Aorta (tissue), 5 donors: ENCODE measurements around the gene NBAS. TPM values are rescaled to one million over a fixed set of nuclear protein-coding genes. Genes with fewer than 3 reads are reported as not detected.
"Not testable (repeated sequence)": the region's sequence is repeated elsewhere in the genome, so short reads cannot be mapped to it uniquely, and the experiment has no call there.

Source experiments
- ATAC-seq: fragments of 200-7000 bp; cut with Tn5 transposase; one replicate; pipeline ENCODE4 v1.9.1; 2022; ENCODE audit warnings: moderate library complexity; ENCODE audit not compliant: low FRiP score
- DNase-seq, 2 donors: peaks; one replicate each; pipeline ENCODE4 v3.0.0-alpha.2; 2020
- H3K27ac ChIP-seq, 2 donors: one replicate each; pipeline ENCODE4 v1.5.1; 2013; ENCODE audit warnings: low read length in 2 of 2, mild to moderate bottlenecking in 2 of 2, moderate library complexity in 2 of 2, control low read depth in 1 of 2, inconsistent platforms in 1 of 2, low read depth in 1 of 2
- H3K27me3 ChIP-seq, 2 donors: one replicate each; pipeline ENCODE4 v1.6.1; 2013; ENCODE audit warnings: control low read depth in 1 of 2, low read length in 1 of 2, mild to moderate bottlenecking in 1 of 2, moderate library complexity in 1 of 2; ENCODE audit not compliant: insufficient read depth in 2 of 2, control insufficient read depth in 1 of 2
- H3K36me3 ChIP-seq, 2 donors: one replicate each; pipeline ENCODE4 v1.6.1; 2013; ENCODE audit warnings: control low read depth in 1 of 2, low read length in 1 of 2, mild to moderate bottlenecking in 1 of 2; ENCODE audit not compliant: insufficient read depth in 2 of 2, control insufficient read depth in 1 of 2
- H3K4me1 ChIP-seq, 2 donors: one replicate each; pipeline ENCODE4 v1.6.1; 2013; ENCODE audit warnings: low read length in 2 of 2, control low read depth in 1 of 2, mild to moderate bottlenecking in 1 of 2, moderate library complexity in 1 of 2; ENCODE audit not compliant: insufficient read depth in 2 of 2, control insufficient read depth in 1 of 2
- H3K4me3 ChIP-seq, 2 donors: one replicate each; pipeline ENCODE4 v1.5.1; 2013; ENCODE audit warnings: low read length in 2 of 2, control low read depth in 1 of 2, mild to moderate bottlenecking in 1 of 2
- H3K9me3 ChIP-seq: one replicate; pipeline ENCODE4 v1.6.1; 2013; ENCODE audit warnings: mild to moderate bottlenecking, low read length; ENCODE audit not compliant: control insufficient read depth
- WGBS, 2 donors: extraction: QIAGEN DNeasy Blood & Tissue Kit; methylation state at CpG; one replicate each; pipeline ENCODE4 v1.1.7; 2013; 5-methylcytosine and 5-hydroxymethylcytosine counted together
- intact Hi-C, 2 donors: fragments of 100-400 bp; cut with DNase I; formaldehyde crosslinking; loops; one replicate each; pipeline versions ENCODE4 v1.14.2 to v1.15.0; 2022
- polyA plus RNA-seq, 2 donors: library from polyadenylated mRNA; stranded (reverse); fragments of 200-250 nt; gene quantifications; one replicate each; pipeline ENCODE4 v1.2.3, GENCODE V29; 2013
- total RNA-seq, 2 donors: library from RNA; stranded (reverse); fragmentation: NEBNext Ultra II Directional; extraction: Animal tissue kit (Norgen Biotek cat#: 25700); gene quantifications; one replicate each; pipeline ENCODE4 v1.2.1, GENCODE V29; 2021
- donor health status: healthy with polysubstance abuse.
- donor health status: Bipolar disorder and iron deficiency.
- donor health status: DM: no; HTN: no; CAD: no.
- donor health status: DM: no; HTN: no; CAD: no.
- donor health status: DM: yes; HTN: yes; CAD: no.

Gene NBAS
- total and polyA plus RNA-seq, 4 donors: 7.4 to 46.0 (median 33.7) TPM

DNA sequence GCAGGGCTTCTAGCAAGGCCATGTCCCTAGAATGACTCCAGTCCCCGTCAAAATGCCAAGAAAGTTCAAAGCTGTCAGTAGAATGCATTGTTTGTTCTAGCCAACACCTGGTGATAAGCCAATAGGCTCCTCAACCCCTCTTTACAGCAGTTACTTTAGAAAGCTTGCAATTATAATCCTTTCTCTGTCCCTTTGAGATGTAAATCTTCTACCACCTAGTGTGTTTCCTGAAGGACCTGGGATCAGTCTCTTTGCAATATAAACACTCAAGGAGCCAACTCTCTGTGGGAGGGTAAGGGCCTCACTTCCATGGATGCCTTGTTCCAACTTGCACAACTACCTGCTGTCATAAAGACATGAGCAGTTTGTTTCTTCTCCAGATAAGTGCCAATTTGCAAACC is 301.8 kb downstream of the NBAS start:
- WGBS, 2 donors: 65 to 73% methylated on average over 1 of the region's 1 CpG
- ATAC-seq: no peak

DNA sequence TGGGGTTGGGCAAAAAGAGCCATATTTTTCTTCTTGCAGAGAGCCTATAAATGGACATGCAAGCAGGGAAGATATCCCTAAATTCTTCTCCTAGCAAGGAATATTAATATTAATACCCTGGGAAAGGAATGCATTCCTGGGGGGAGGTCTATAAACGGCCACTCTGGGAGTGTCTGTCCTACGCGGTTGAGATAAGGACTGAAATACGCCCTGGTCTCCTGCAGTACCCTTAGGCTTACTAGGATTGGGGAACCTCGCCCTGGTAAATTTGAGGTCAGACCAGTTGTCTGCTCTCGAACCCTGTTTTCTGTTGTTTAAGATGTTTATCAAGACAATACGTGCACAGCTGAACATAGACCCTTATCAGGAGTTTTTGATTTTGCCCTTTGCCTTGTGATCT is 302.7 kb downstream of the NBAS start:
- H3K9me3 ChIP-seq, H3K27me3 ChIP-seq, DNase-seq, H3K36me3 ChIP-seq, intact Hi-C loops, H3K27ac ChIP-seq, H3K4me3 ChIP-seq, ATAC-seq, H3K4me1 ChIP-seq: not testable (repeated sequence)
- 95 to 98% methylated on average over 7 of the region's 7 CpGs for WGBS, 2 donors

More for the DNA sequence above, 301.8 kb downstream of the NBAS start:
- H3K9me3 ChIP-seq: no peaks in the 10 kb centered on the region
- H3K27me3 ChIP-seq: no peaks in the 10 kb centered on the region
- DNase-seq: no peak
- no peak overlapping the region for H3K4me3 ChIP-seq
- no peak overlapping the region for H3K27ac ChIP-seq
- H3K4me1 ChIP-seq: no peaks in the 10 kb centered on the region
- H3K36me3 ChIP-seq: peaks cover 0 to 2% of the 10 kb centered on the region in 2 donors
- intact Hi-C loops: no loop called here

DNA sequence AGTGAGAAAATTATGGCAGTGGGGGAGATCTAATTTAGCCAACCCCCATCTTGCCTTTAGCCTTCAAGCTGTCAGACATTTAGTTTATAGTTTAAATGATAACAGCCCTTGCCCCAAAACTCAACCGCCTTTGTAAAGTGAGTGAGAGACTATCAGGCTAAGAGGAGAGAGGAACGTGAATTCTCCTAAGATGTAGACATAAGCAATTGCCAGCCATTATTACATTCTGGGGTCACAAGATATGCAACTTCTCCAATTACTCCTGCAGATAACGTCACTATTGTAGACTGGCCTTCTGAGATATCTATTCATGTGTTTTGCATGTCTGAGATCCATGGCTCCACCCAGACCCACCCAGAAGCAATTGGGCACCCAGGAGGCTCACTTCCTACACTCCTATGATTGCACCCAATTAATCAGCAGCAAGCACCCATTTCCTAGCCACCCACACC is 307.3 kb downstream of the NBAS start:
- H3K9me3 ChIP-seq: no peaks in the 10 kb centered on the region
- no peak overlapping the region for H3K4me3 ChIP-seq
- 88 to 91% methylated on average over 3 of the region's 3 CpGs for WGBS, 2 donors
- ATAC-seq (no peak), DNase-seq (no peak)
- no peak overlapping the region for H3K27ac ChIP-seq
- H3K36me3 ChIP-seq: peaks cover 0 to 3% of the 10 kb centered on the region in 2 donors
- H3K4me1 ChIP-seq: no peaks in the 10 kb centered on the region
- H3K27me3 ChIP-seq: no peaks in the 10 kb centered on the region
- intact Hi-C loops: no loop called here

DNA sequence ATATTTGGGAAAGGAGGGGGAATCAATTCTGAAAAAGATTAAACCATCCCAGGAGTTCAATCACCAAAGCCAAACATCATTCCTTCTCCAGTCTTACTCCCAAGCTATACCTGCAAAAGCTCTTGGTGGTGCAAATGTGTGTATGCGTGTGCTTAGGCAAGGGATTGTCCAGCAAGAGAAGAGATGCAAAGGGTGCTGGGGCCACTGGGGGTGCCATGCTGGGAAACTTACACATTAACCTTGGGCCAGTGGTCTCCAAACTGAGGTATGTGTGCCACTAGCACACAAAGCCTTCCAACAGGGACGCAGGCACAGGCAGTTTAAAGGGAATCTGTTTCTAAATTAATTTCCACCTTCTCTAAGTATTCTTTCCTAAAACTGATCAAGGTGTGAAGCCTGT is 307.9 kb downstream of the NBAS start:
- Histone ChIP-seq H3K4me3 (no peak overlapping the region), H3K27ac (no peak overlapping the region), H3K4me1 (no peaks in the 10 kb centered on the region), H3K27me3 (no peaks in the 10 kb centered on the region), H3K36me3 (peaks cover 0 to 3% of the 10 kb centered on the region in 2 donors), H3K9me3 (no peaks in the 10 kb centered on the region)
- WGBS, 2 donors: 95 to 96% methylated on average over 2 of the region's 2 CpGs
- no peak for DNase-seq
- intact Hi-C loops: no loop called here
- no peak for ATAC-seq

DNA sequence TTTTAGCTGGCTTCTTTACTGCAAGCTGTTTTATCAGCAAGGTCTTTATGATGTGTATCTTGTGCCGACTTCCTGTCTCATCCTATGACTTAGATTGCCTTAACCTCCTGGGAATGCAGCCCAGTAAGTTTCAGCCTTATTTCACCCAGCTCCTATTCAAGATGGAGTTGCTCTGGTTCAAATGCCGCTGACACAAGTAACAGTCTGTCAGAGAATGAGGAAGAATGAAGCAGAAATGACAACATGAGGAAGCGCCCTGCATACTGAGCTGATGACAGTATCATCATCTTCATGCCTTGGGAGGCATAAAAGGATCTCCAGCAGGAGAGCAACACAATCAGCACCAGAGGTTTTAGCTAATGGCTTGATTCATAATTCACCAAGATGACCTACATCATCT is 309.4 kb downstream of the NBAS start:
- H3K4me3 ChIP-seq: no peak overlapping the region
- H3K36me3 ChIP-seq: peaks cover 0 to 3% of the 10 kb centered on the region in 2 donors
- no peaks in the 10 kb centered on the region for H3K9me3 ChIP-seq
- H3K4me1 ChIP-seq: no peaks in the 10 kb centered on the region
- DNase-seq: no peak
- WGBS, 2 donors: 90 to 94% methylated on average over 3 of the region's 3 CpGs
- no peak overlapping the region for H3K27ac ChIP-seq
- H3K27me3 ChIP-seq: no peaks in the 10 kb centered on the region
- intact Hi-C loops: no loop called here
- no peak for ATAC-seq

DNA sequence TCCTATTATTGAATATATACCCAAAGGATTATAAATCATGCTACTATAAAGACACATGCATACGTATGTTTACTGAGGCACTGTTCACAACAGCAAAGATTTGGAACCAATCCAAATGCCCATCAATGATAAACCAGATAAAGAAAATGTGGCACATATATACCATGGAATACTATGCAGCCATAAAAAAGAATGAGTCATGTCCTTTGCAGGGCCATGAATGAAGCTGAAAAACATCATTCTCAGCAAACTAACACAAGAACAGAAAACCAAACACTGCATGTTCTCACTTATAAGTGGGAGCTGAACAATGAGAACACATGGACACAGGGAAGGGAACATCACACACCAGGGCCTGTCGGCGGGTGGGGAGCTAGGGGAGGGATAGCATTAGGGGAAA is 310.2 kb downstream of the NBAS start:
- H3K36me3 ChIP-seq, intact Hi-C loops, H3K27ac ChIP-seq, DNase-seq, ATAC-seq, H3K27me3 ChIP-seq, H3K4me1 ChIP-seq, H3K4me3 ChIP-seq, H3K9me3 ChIP-seq: not testable (repeated sequence)
- 98 to 100% methylated on average over 3 of the region's 3 CpGs for WGBS, 2 donors

DNA sequence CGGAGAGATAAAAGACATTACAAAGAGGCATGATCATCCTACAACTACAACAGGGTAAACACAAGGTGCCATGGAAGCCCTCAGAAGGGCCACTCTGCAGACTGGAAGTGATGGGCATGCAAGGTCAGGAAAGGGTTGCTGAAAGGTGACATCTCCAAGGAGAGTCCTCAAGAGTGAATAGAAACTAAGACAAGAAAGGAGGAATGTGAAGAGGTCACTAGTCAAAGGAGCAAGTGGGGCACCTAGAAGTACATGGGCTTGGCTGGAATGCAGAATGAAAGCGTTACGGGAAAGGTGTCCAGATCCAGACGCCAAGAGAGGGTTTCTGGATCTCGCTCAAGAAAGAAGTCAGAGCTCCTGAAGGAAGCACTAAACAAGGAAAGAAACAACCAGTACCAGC is 314.3 kb downstream of the NBAS start:
- Histone ChIP-seq H3K4me3 (no peak overlapping the region), H3K36me3 (peaks cover 0 to 2% of the 10 kb centered on the region in 2 donors), H3K4me1 (no peaks in the 10 kb centered on the region), H3K27me3 (no peaks in the 10 kb centered on the region), H3K27ac (no peak overlapping the region), H3K9me3 (no peaks in the 10 kb centered on the region)
- no peak for DNase-seq
- 93 to 96% methylated on average over 5 of the region's 5 CpGs for WGBS, 2 donors
- ATAC-seq: no peak
- intact Hi-C loops: no loop called here

DNA sequence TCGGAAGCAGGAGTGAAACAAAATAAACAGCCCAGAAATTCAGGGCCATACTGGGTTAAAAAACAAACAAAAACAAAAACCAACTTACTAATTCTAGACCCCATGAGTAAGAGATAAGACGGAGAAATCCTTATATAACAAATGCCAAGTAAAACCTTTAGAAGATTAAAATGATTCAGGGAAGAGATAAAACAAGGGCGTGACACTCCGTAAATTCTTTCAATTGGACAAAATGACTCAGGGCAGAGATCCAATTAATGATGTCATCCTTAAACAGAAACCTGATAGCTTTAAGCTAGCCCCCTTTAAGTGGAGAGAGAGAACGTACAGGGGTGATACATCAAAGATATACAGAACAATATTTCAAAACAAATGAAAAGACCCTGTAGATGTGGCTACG is 317.4 kb downstream of the NBAS start:
- Histone ChIP-seq H3K27me3 (no peaks in the 10 kb centered on the region), H3K4me3 (no peak overlapping the region), H3K4me1 (no peaks in the 10 kb centered on the region), H3K36me3 (no peaks in the 10 kb centered on the region), H3K9me3 (no peaks in the 10 kb centered on the region), H3K27ac (no peak overlapping the region)
- WGBS, 2 donors: 54 to 62% methylated on average over 6 of the region's 6 CpGs
- DNase-seq (no peak), ATAC-seq (no peak)
- intact Hi-C loops: no loop called here

DNA sequence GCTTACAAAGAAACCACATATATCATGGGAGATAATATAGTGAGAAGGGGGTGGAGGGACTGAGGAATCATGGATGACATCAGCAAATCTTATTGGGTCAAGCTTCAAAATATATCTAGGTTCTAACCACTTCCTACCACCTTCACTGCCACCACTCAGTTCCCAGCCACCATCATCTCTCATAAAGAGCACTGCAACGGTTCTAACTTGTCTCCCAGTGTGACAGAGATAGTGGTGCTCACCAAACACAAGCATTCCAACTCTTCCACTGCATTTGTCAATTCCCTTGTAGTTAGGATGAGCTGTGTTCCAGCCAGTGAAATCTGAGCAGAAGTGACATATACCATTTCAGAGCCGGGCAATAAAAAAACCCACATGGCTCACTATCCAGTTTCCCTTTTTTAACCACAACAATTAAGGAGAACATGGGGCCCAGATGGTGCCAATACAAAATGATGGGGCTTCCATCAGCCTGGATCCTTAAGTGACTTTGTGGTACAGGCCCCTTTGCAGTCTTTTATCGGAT is 318.1 kb downstream of the NBAS start:
- Histone ChIP-seq H3K4me3 (no peak overlapping the region), H3K36me3 (no peaks in the 10 kb centered on the region), H3K27me3 (no peaks in the 10 kb centered on the region), H3K27ac (no peak overlapping the region), H3K9me3 (no peaks in the 10 kb centered on the region), H3K4me1 (no peaks in the 10 kb centered on the region)
- intact Hi-C loops: no loop called here
- ATAC-seq (no peak), DNase-seq (no peak)
- WGBS, 2 donors: 89 to 92% methylated on average over 3 of the region's 3 CpGs
